Omental fat pad (tissue), 4 donors: ENCODE measurements around the gene CDK5R1. TPM values are rescaled to one million over a fixed set of nuclear protein-coding genes. Genes with fewer than 3 reads are reported as not detected.

Experiments
- ATAC-seq: fragments of 150-250 bp; one replicate; pipeline ENCODE4 v1.9.1; 2016; ENCODE audit warnings: mild to moderate bottlenecking, moderate library complexity; ENCODE audit not compliant: low FRiP score
- DNase-seq: peaks from one replicate; pipeline ENCODE4 v3.0.0-alpha.2; 2019; ENCODE audit warnings: low spot score
- CTCF ChIP-seq, 3 donors: fragments of 450-650 bp; IDR thresholded peaks; one replicate each; pipeline ENCODE4 v1.5.1; 2016 to 2017; ENCODE audit warnings: antibody characterized with exemption in 3 of 3, mild to moderate bottlenecking in 3 of 3, moderate library complexity in 2 of 3
- total RNA-seq, 4 donors: library from RNA; depleted of rRNA; stranded (reverse); fragments of >200 nt; gene quantifications; one replicate each; pipeline ENCODE4 v1.1.0, GENCODE V29; 2016

Gene CDK5R1
- total RNA-seq, 4 donors from 2014 or later: 1.1 to 2.6 (median 1.8) TPM

GRCh38 chr17:32482568-32483320 lies 4.0 kb upstream of the CDK5R1 start:
- TF ChIP-seq CTCF (IDR thresholded peaks at IDR 0.05): no peak
- DNase-seq (no peak), ATAC-seq (no peak)

GRCh38 chr17:32483451-32484019 lies 3.3 kb upstream of the CDK5R1 start:
- TF ChIP-seq CTCF (IDR thresholded peaks at IDR 0.05): no peak
- no peak for DNase-seq
- ATAC-seq: peak; percentile 22

- TF ChIP-seq CTCF (IDR thresholded peaks at IDR 0.05): no peak
- DNase-seq (no peak), ATAC-seq (no peak)
These were observed 2.7 kb upstream of the CDK5R1 start for GRCh38 chr17:32484041-32484461.

- TF ChIP-seq CTCF (IDR thresholded peaks at IDR 0.05): no peak
- DNase-seq: no peak
- ATAC-seq: no peak
These were observed 2.2 kb upstream of the CDK5R1 start for GRCh38 chr17:32484628-32485027.

- no peak for DNase-seq
- no peak for TF ChIP-seq CTCF (IDR thresholded peaks at IDR 0.05)
- no peak for ATAC-seq
These were observed 1.3 kb upstream of the CDK5R1 start for GRCh38 chr17:32485261-32486110.

GRCh38 chr17:32486111-32486700 lies 587 bp upstream of the CDK5R1 start:
- no peak for TF ChIP-seq CTCF (IDR thresholded peaks at IDR 0.05)
- peak; percentile 85 for ATAC-seq
- peak; percentile 48 for DNase-seq
